Naive thymus-derived CD4-positive, alpha-beta T cell (primary cell): ENCODE measurements around the gene PGLYRP1. TPM values are rescaled to one million over a fixed set of nuclear protein-coding genes. Genes with fewer than 3 reads are reported as not detected.

Source experiments
- ATAC-seq: fragments of 150-1000 bp; cut with Tn5 transposase; 2 replicates; pipeline ENCODE4 v1.10.0; 2021; ENCODE audit warnings: mild to moderate bottlenecking, moderate library complexity
- CTCF ChIA-PET: fragments of 350-600 bp; sonication (Branson Sonifier 250); formaldehyde crosslinking; loops from one replicate; lab custom pipeline; 2021; ENCODE audit warnings: antibody characterized with exemption; lab: Charles Lee
- POLR2A ChIA-PET: fragments of 350-600 bp; sonication (Branson Sonifier 250); formaldehyde crosslinking; loops from one replicate; lab custom pipeline; 2021; ENCODE audit warnings: antibody characterized with exemption, inconsistent platforms; lab: Charles Lee
- DNase-seq, 9 donors: peaks; one replicate each; pipeline versions ENCODE4 v3.0.0 to v3.0.0-alpha.2; 2020 to 2022; ENCODE audit warnings: mixed read lengths in 1 of 9
- H3K27ac ChIP-seq: one replicate; pipeline ENCODE4 v1.7.0; 2013; ENCODE audit warnings: mild to moderate bottlenecking, low read depth, low read length, moderate library complexity
- H3K27me3 ChIP-seq, 2 donors: one replicate each; pipeline ENCODE4 v1.7.0; 2013; ENCODE audit warnings: low read length in 2 of 2, mild to moderate bottlenecking in 2 of 2, moderate library complexity in 2 of 2; ENCODE audit not compliant: control insufficient read depth in 2 of 2, insufficient read depth in 2 of 2
- H3K36me3 ChIP-seq, 3 experiments: 1 replicate in 2 of 3; 2 replicates in 1 of 3; pipeline ENCODE4 v1.7.0; 2013; ENCODE audit warnings: low read length in 3 of 3, mild to moderate bottlenecking in 3 of 3, moderate library complexity in 1 of 3; ENCODE audit not compliant: insufficient read depth in 3 of 3, control insufficient read depth in 2 of 3
- H3K4me1 ChIP-seq, 2 donors: one replicate each; pipeline ENCODE4 v1.7.0; 2013; ENCODE audit warnings: low read length in 2 of 2, mild to moderate bottlenecking in 2 of 2, moderate library complexity in 1 of 2; ENCODE audit not compliant: control insufficient read depth in 2 of 2, insufficient read depth in 2 of 2
- H3K4me3 ChIP-seq: 2 replicates; pipeline ENCODE4 v1.7.0; 2013; ENCODE audit warnings: mild to moderate bottlenecking, low read length
- H3K9me3 ChIP-seq, 3 experiments: 1 replicate in 2 of 3; 2 replicates in 1 of 3; pipeline ENCODE4 v1.7.0; 2013; ENCODE audit warnings: low read length in 3 of 3; ENCODE audit not compliant: control insufficient read depth in 2 of 3
- H3K27ac Mint-ChIP-seq, 9 donors: one replicate each; pipeline ENCODE4 v1.8.0; 2020 to 2022; ENCODE audit warnings: mixed read lengths in 9 of 9, mild to moderate bottlenecking in 8 of 9, moderate library complexity in 5 of 9, inconsistent platforms in 2 of 9
- H3K27me3 Mint-ChIP-seq, 5 donors: one replicate each; pipeline ENCODE4 v1.8.0; 2021 to 2022; ENCODE audit warnings: mixed read lengths in 5 of 5, mild to moderate bottlenecking in 1 of 5
- H3K36me3 Mint-ChIP-seq, 5 donors: one replicate each; pipeline ENCODE4 v1.8.0; 2020 to 2022; ENCODE audit warnings: mixed read lengths in 5 of 5, mild to moderate bottlenecking in 3 of 5, inconsistent platforms in 1 of 5
- H3K4me1 Mint-ChIP-seq, 7 donors: one replicate each; pipeline ENCODE4 v1.8.0; 2020 to 2022; ENCODE audit warnings: mixed read lengths in 7 of 7, mild to moderate bottlenecking in 3 of 7, inconsistent platforms in 1 of 7
- H3K4me3 Mint-ChIP-seq, 10 donors: one replicate each; pipeline ENCODE4 v1.8.0; 2020 to 2022; ENCODE audit warnings: mild to moderate bottlenecking in 10 of 10, mixed read lengths in 10 of 10, moderate library complexity in 6 of 10, inconsistent platforms in 2 of 10
- H3K9me3 Mint-ChIP-seq, 11 donors: one replicate each; pipeline ENCODE4 v1.8.0; 2020 to 2022; ENCODE audit warnings: mixed read lengths in 11 of 11, mild to moderate bottlenecking in 4 of 11, inconsistent platforms in 1 of 11, moderate library complexity in 1 of 11
- intact Hi-C, 2 donors: fragments of 100-400 bp; cut with micrococcal nuclease; formaldehyde crosslinking; loops; one replicate each; pipeline ENCODE4 v1.15.1; 2023
- polyA plus RNA-seq, 2 donors: library from polyadenylated mRNA; unstranded; fragments of 300-500 nt; fragmentation: Illumina TruSeq; gene quantifications; one replicate each; pipeline ENCODE4 v1.2.3, GENCODE V29; 2021
- total RNA-seq, 6 experiments: library from RNA in 5 of 6; stranded (reverse) in 5 of 6; gene quantifications; 1 replicate in 5 of 6; 2 replicates in 1 of 6; pipeline ENCODE4 v1.2.3 and lab custom pipeline; 2021 to 2026

The PGLYRP1 gene
- total and polyA plus RNA-seq, 7 experiments from 2014 or later = not detected

DNA sequence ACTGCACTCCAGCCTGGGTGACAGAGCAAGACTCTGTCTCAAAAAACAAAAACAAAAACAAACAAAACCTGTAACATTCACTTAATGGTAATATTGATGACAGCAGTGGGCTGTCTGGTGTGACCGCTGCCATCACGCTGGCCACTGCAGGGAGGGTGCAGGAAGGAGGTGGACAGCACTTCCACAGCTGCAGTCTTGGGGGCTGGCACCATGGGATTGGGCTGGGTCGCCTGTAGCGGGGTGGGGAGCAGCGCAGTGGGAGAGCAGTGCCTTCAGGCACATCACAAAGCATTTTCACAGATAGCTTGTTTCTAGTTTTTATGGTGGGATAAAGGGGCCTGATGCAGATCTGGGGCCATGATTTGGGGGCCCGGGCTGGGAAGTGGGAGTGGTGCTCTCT, 12.7 kb upstream of the PGLYRP1 start:
- ATAC-seq = no peak
- Histone ChIP-seq H3K4me1 (no peaks in the 10 kb centered on the region), H3K9me3 (no peaks in the 10 kb centered on the region), H3K4me3 (no peak overlapping the region), H3K27me3 (no peaks in the 10 kb centered on the region), H3K36me3 (no peaks in the 10 kb centered on the region), H3K27ac (no peak overlapping the region)
- H3K9me3 Mint-ChIP-seq = peaks cover 0 to 7% (median 4%) of the 10 kb centered on the region in 11 donors
- H3K27me3 Mint-ChIP-seq = peaks cover 14 to 27% (median 18%) of the 10 kb centered on the region in 5 donors
- intact Hi-C loops = no loop called here
- peaks cover 0 to 3% (median 0%) of the 10 kb centered on the region in 7 donors for H3K4me1 Mint-ChIP-seq
- H3K4me3 Mint-ChIP-seq = no peak overlapping the region
- H3K36me3 Mint-ChIP-seq = peaks cover 0 to 7% (median 0%) of the 10 kb centered on the region in 5 donors
- ChIA-PET CTCF (no interaction called here), POLR2A (no interaction called here)
- no peak for DNase-seq
- no peak overlapping the region for H3K27ac Mint-ChIP-seq

DNA sequence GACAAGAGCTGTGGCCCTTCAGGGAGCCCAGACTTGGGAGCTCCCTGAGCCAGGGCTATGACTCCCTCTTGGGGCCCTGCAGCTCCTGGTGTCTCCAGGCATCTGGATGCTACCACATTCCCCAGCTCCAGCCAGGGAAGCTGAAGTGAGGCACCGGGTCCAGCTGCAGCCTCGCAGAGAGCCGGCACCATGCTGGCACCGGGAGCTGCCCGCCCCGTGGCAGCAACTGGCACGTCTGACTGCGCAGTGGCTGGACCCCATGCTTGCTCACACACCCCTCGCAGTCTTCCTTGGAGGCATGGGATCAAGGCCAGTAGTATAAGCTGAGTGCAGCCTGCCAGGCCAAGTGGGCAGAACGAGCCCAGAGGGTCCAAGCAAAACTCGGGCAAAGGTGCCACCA, 10.5 kb upstream of the PGLYRP1 start:
- H3K27me3 ChIP-seq = no peaks in the 10 kb centered on the region
- H3K36me3 ChIP-seq = no peaks in the 10 kb centered on the region
- DNase-seq = no peak
- Mint-ChIP-seq H3K27me3 (peaks cover 11 to 25% (median 17%) of the 10 kb centered on the region in 5 donors), H3K4me3 (no peak overlapping the region), H3K9me3 (peaks cover 0 to 6% (median 4%) of the 10 kb centered on the region in 11 donors), H3K4me1 (peaks cover 3 to 6% (median 4%) of the 10 kb centered on the region in 7 donors), H3K36me3 (peaks cover 0 to 4% (median 0%) of the 10 kb centered on the region in 5 donors), H3K27ac (no peak overlapping the region)
- no peak for ATAC-seq
- ChIA-PET CTCF (no interaction called here), POLR2A (no interaction called here)
- H3K4me3 ChIP-seq = no peak overlapping the region
- no peaks in the 10 kb centered on the region for H3K9me3 ChIP-seq
- no peaks in the 10 kb centered on the region for H3K4me1 ChIP-seq
- no peak overlapping the region for H3K27ac ChIP-seq
- intact Hi-C loops = no loop called here

DNA sequence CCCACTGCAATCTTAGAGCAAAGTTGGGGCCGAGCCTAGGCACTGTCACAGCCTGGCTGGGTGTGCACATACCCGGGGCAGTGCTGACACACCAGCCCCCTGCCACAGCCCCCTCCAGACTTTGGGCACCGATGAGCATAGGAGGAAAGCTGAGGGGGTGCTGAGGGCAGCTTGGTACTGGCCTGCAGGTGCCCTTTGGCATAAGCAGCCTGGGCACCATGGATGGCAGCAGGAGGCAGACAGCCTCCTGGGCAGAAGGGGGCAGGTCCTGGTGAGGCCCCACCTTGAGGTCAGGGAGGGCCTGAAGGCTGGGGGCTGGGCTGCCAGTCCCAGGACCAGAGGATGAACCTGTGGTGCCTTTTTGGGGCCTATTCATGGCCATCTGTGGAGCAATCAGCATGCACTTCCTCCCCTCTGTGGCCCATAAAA, 9.8 kb upstream of the PGLYRP1 start:
- Mint-ChIP-seq H3K4me1 (peaks cover 3 to 6% (median 4%) of the 10 kb centered on the region in 7 donors), H3K27ac (no peak overlapping the region), H3K27me3 (peaks cover 11 to 25% (median 17%) of the 10 kb centered on the region in 5 donors), H3K4me3 (no peak overlapping the region), H3K36me3 (peaks cover 0 to 4% (median 0%) of the 10 kb centered on the region in 5 donors), H3K9me3 (peaks cover 0 to 6% (median 4%) of the 10 kb centered on the region in 11 donors)
- CTCF ChIA-PET = no interaction called here
- ATAC-seq = no peak
- Histone ChIP-seq H3K36me3 (no peaks in the 10 kb centered on the region), H3K4me3 (no peak overlapping the region), H3K9me3 (no peaks in the 10 kb centered on the region), H3K27ac (no peak overlapping the region), H3K27me3 (no peaks in the 10 kb centered on the region), H3K4me1 (no peaks in the 10 kb centered on the region)
- intact Hi-C loops = no loop called here
- POLR2A ChIA-PET = no interaction called here
- DNase-seq = no peak

DNA sequence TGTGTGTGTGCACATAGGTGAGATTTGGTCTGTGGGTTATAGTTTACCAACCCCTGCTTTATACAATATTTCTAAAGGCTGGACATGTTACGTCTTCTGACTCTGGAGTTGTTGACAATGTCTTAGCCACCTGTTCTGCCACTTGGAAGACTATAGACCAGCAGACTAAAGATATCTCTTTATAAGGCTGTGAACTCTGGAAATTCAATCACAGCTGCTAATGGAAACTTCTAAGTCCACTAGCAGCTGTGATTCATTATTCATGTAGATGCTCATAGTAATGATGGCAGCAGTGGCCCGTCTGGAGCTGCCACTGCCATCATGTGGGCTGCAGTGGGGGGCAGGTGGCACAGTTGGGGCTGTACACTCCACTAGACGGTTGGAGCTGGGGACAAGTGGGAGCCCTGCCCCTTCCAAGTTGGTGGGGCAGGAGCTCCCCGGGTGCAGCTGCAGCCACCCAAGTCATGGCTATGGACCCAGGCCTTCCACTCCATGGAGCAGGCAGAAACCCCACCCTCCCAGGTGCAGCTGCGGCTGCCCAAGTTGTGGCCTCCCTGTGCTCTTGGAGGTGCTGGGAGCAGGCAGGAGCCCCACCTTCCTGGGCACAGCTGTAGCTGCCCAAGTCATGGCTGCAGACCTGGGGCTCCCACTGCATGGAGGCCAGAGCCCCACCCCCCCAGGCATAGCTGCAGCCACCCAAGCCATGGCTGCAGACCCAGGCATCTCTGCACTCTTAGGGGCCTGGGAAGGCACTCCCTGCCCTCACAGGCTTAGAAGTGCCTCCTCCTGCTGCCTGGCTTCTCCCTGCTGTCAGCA, 9.1 kb upstream of the PGLYRP1 start:
- H3K4me3 Mint-ChIP-seq = no peak overlapping the region
- peaks cover 0 to 5% (median 1%) of the 10 kb centered on the region in 11 donors for H3K9me3 Mint-ChIP-seq
- H3K27me3 ChIP-seq = no peaks in the 10 kb centered on the region
- H3K27ac Mint-ChIP-seq = no peak overlapping the region
- no peak overlapping the region for H3K27ac ChIP-seq
- intact Hi-C loops = no loop called here
- POLR2A ChIA-PET = no interaction called here
- peaks cover 3 to 7% (median 4%) of the 10 kb centered on the region in 7 donors for H3K4me1 Mint-ChIP-seq
- no peak for ATAC-seq
- no peaks in the 10 kb centered on the region for H3K36me3 ChIP-seq
- H3K4me3 ChIP-seq = no peak overlapping the region
- peaks cover 8 to 23% (median 17%) of the 10 kb centered on the region in 5 donors for H3K27me3 Mint-ChIP-seq
- CTCF ChIA-PET = no interaction called here
- H3K36me3 Mint-ChIP-seq = peaks cover 0 to 2% (median 0%) of the 10 kb centered on the region in 5 donors
- no peaks in the 10 kb centered on the region for H3K9me3 ChIP-seq
- H3K4me1 ChIP-seq = no peaks in the 10 kb centered on the region
- DNase-seq = no peak

DNA sequence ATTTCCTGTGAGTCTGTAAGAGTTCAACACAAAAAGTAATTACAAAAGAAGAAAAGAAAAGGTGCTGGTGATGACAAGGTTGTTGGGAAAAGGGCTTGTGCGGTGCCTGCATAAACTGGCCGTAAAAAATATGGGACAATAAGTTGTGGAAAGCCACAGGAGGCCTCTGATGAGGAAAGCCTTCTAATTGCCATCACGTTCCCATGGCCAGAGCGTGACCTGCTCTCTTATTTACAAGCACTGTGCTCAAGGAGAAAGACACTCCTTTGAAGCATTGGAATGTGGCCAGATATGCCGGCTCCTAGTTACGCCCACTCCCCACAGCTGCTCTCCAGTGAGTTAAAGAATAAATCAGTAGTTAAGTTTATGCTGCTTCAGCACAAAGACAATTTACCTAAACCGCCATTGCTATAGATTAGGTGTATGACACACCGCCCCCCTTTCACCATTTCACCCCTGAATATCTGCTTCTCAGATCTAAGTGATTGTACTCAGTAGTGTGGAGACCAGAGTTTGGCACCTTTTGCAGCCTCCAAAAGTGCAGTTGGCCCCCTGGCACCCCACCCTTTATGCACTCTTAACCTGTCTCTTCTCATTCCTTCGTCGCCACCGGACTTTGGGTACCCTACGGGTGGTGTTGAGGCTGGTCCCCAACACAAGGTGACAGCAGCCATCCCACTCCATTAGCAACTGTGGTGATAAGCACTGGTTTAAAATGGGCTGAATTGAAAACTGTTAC, 8.1 kb upstream of the PGLYRP1 start:
- DNase-seq = no peak
- Mint-ChIP-seq H3K4me1 (peaks cover 12 to 17% (median 14%) of the 10 kb centered on the region in 7 donors), H3K27me3 (peaks cover 6 to 28% (median 20%) of the 10 kb centered on the region in 5 donors), H3K27ac (no peak overlapping the region), H3K36me3 (peaks cover 0 to 5% (median 0%) of the 10 kb centered on the region in 5 donors), H3K4me3 (no peak overlapping the region), H3K9me3 (peaks cover 0 to 7% (median 3%) of the 10 kb centered on the region in 11 donors)
- no peaks in the 10 kb centered on the region for H3K9me3 ChIP-seq
- H3K27me3 ChIP-seq = no peaks in the 10 kb centered on the region
- ChIA-PET CTCF (interaction anchor here (0.7 kb wide), 1 partner anchor 29 kb away, joined by 3 read pairs; no protein-coding TSS in a partner anchor), POLR2A (no interaction called here)
- no peak overlapping the region for H3K4me3 ChIP-seq
- no peak overlapping the region for H3K27ac ChIP-seq
- H3K4me1 ChIP-seq = peaks cover 0 to 5% of the 10 kb centered on the region in 2 donors
- intact Hi-C loops = loop anchor here in 1 of 2 donors (1.0 kb wide), 1 partner anchor 158 kb away; no protein-coding TSS in a partner anchor
- no peaks in the 10 kb centered on the region for H3K36me3 ChIP-seq
- no peak for ATAC-seq

DNA sequence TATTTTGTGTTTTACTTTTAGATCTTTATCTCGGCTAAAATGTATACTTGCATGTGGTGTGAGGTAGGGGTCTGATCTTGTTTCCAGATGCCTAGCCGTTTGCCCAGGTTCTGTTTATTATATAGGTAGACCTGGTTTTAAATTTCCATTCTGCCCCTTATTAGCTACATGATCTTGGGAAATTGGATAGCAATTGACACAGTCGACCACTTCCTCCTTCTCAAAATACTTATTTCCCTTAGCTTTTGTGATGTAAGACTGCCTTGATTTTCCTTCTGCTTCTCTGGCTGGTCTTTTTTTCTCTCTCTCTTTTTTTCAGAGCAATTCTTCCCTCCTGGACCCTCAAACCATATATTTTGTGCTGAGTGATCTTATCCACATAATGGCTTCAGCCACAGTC, 3.0 kb upstream of the PGLYRP1 start:
- Histone ChIP-seq H3K27ac (no peak overlapping the region), H3K4me1 (peaks cover 0 to 8% of the 10 kb centered on the region in 2 donors), H3K9me3 (no peaks in the 10 kb centered on the region), H3K36me3 (no peaks in the 10 kb centered on the region), H3K27me3 (no peaks in the 10 kb centered on the region), H3K4me3 (no peak overlapping the region)
- peaks cover 0 to 10% (median 3%) of the 10 kb centered on the region in 11 donors for H3K9me3 Mint-ChIP-seq
- ATAC-seq (no peak), DNase-seq (no peak)
- H3K4me3 Mint-ChIP-seq = peak overlapping the region in 3 of 10 donors; percentile 6 to 51 (median 39)
- peaks cover 0 to 5% (median 0%) of the 10 kb centered on the region in 5 donors for H3K36me3 Mint-ChIP-seq
- intact Hi-C loops = no loop called here
- peaks cover 16 to 25% (median 22%) of the 10 kb centered on the region in 7 donors for H3K4me1 Mint-ChIP-seq
- H3K27ac Mint-ChIP-seq = no peak overlapping the region
- POLR2A ChIA-PET = no interaction called here
- H3K27me3 Mint-ChIP-seq = peaks cover 20 to 41% (median 30%) of the 10 kb centered on the region in 5 donors
- CTCF ChIA-PET = interaction anchor here (1.3 kb wide), 1 partner anchor 17 kb away, joined by 4 read pairs; no protein-coding TSS in a partner anchor
